Calu3 (cell line): ENCODE results near the gene RNF112. TPM values are rescaled to one million over a fixed set of nuclear protein-coding genes. Genes with fewer than 3 reads are reported as not detected.
"Not testable (repeated sequence)": the region's sequence is repeated elsewhere in the genome, so short reads cannot be mapped to it uniquely, and the experiment has no call there.

Experiments
- BruUV-seq: library from RNA; stranded (reverse); fragments of 400-500 nt; replicated peaks from 2 replicates; lab custom pipeline; 2021; lab: Mats Ljungman, UMichigan
- CTCF ChIA-PET: fragments of 300-600 bp; sonication (Branson Sonifier 250); formaldehyde crosslinking; loops from one replicate; lab custom pipeline; 2022; ENCODE audit warnings: antibody characterized with exemption; lab: Charles Lee
- DNase-seq: peaks from one replicate; pipeline ENCODE4 v3.0.0; 2022
- H3K27ac Mint-ChIP-seq: one replicate; pipeline ENCODE4 v1.8.0; 2022; ENCODE audit warnings: mixed read lengths; ENCODE audit not compliant: unreplicated experiment
- H3K27me3 Mint-ChIP-seq: one replicate; pipeline ENCODE4 v1.8.0; 2022; ENCODE audit warnings: mixed read lengths; ENCODE audit not compliant: unreplicated experiment
- H3K36me3 Mint-ChIP-seq: one replicate; pipeline ENCODE4 v1.8.0; 2022; ENCODE audit warnings: mild to moderate bottlenecking, moderate library complexity, mixed read lengths; ENCODE audit not compliant: insufficient read depth, unreplicated experiment
- H3K4me1 Mint-ChIP-seq: one replicate; pipeline ENCODE4 v1.8.0; 2022; ENCODE audit warnings: mild to moderate bottlenecking, low read depth, mixed read lengths; ENCODE audit not compliant: unreplicated experiment
- H3K4me3 Mint-ChIP-seq: one replicate; pipeline ENCODE4 v1.8.0; 2022; ENCODE audit warnings: mild to moderate bottlenecking, low read depth, moderate library complexity, mixed read lengths; ENCODE audit not compliant: unreplicated experiment
- H3K9me3 Mint-ChIP-seq: one replicate; pipeline ENCODE4 v1.8.0; 2022; ENCODE audit warnings: low read depth, mixed read lengths; ENCODE audit not compliant: unreplicated experiment
- intact Hi-C: fragments of 100-400 bp; cut with micrococcal nuclease; formaldehyde crosslinking; loops from one replicate; pipeline ENCODE4 v1.10.0; 2022; ENCODE audit not compliant: unreplicated experiment
- total RNA-seq: library from RNA; stranded (reverse); gene quantifications from 2 replicates; pipeline ENCODE4 v1.2.3, GENCODE V29; 2022
- TF ChIP-seq, protein P1 (sequence below): fragments of 200-600 bp; IDR thresholded peaks from one replicate; pipeline ENCODE4 v1.8.0; 2022; ENCODE audit warnings: antibody characterized with exemption; ENCODE audit not compliant: unreplicated experiment

The RNF112 gene
- total RNA-seq, 1 experiment from 2014 or later: 1.3 TPM

DNA sequence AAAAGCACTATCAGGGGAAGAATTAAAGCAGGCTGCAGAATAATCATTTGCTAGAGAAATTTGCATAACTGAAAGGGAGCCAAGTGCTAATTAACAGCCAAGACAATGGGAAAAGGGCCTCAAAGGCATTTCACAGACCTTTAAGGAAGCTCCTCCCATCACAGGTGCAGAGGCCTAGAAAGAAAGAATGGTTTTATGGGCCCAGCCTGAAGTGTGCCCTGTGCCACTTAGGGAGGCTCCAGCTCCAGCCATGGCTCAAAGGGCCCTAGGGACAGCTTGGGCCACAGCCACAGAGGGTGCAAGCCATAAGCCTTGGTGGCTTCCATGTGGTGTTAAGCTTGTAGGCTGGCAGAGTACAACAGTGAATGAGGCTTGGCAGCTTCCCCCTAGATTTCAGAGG lies 50.1 kb downstream of the RNF112 start:
- no peak for DNase-seq
- Mint-ChIP-seq H3K4me3 (no peak overlapping the region), H3K27ac (no peak overlapping the region), H3K27me3 (peaks cover 29% of the 10 kb centered on the region), H3K36me3 (no peaks in the 10 kb centered on the region), H3K4me1 (no peaks in the 10 kb centered on the region), H3K9me3 (no peaks in the 10 kb centered on the region)
- CTCF ChIA-PET: no interaction called here
- TF ChIP-seq, protein P1, sequence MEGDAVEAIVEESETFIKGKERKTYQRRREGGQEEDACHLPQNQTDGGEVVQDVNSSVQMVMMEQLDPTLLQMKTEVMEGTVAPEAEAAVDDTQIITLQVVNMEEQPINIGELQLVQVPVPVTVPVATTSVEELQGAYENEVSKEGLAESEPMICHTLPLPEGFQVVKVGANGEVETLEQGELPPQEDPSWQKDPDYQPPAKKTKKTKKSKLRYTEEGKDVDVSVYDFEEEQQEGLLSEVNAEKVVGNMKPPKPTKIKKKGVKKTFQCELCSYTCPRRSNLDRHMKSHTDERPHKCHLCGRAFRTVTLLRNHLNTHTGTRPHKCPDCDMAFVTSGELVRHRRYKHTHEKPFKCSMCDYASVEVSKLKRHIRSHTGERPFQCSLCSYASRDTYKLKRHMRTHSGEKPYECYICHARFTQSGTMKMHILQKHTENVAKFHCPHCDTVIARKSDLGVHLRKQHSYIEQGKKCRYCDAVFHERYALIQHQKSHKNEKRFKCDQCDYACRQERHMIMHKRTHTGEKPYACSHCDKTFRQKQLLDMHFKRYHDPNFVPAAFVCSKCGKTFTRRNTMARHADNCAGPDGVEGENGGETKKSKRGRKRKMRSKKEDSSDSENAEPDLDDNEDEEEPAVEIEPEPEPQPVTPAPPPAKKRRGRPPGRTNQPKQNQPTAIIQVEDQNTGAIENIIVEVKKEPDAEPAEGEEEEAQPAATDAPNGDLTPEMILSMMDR: no peak
- BruUV-seq: no TSS peak
- intact Hi-C loops: no loop called here

DNA sequence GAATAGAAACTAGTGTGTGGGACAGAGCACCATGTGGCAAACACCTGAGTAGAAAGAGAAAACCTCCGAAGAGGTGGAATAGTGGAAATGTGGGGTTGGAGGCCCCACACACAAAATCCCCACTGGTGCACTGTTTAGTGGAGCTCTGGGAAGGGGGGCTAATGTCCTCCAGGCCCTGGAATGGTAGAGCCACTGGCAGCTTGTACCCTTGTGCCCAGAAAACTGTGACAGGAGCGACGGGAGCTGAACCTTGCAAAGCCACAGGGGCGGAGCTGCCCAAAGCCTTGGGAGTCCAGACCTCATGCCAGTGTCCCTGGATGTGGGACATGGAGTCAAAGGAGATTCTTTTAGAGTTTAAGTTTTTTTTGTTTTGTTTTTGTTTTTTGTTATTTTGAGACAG lies 50.6 kb downstream of the RNF112 start:
- peaks cover 24% of the 10 kb centered on the region for H3K27me3 Mint-ChIP-seq
- H3K4me3 Mint-ChIP-seq: no peak overlapping the region
- H3K9me3 Mint-ChIP-seq: no peaks in the 10 kb centered on the region
- intact Hi-C loops: no loop called here
- no peaks in the 10 kb centered on the region for H3K36me3 Mint-ChIP-seq
- no peak overlapping the region for H3K27ac Mint-ChIP-seq
- CTCF ChIA-PET: no interaction called here
- TF ChIP-seq, protein P1: no peak
- no peaks in the 10 kb centered on the region for H3K4me1 Mint-ChIP-seq
- no TSS peak for BruUV-seq
- no peak for DNase-seq

DNA sequence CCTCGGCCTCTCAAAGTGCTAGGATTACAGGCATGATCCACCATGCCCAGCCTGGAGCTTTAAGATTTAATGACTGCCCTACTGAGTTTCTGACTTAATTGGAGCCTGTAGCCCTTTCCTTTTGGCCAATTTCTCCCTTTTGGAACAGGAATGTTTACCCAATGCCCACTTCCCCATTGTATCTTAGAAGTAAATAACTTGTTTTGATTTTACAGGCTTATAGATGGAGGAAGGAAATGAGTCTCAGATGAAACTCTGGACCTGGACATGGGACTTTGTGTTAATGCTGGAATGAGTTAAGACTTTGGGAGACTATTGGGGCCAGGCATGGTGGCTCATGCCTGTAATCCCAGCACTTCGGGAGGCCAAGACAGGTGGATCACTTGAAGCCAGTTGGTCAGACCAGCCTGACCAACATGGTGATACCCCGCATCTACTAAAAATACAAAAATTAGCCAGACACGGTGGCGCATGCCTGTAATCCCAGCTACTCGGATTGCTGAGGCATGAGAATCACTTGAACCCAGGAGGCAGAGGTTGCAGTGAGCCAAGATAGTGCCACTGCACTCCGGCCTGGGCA lies 51.5 kb downstream of the RNF112 start:
- BruUV-seq, DNase-seq, H3K9me3 Mint-ChIP-seq, H3K36me3 Mint-ChIP-seq, H3K4me3 Mint-ChIP-seq, intact Hi-C loops, CTCF ChIA-PET, H3K27ac Mint-ChIP-seq, H3K4me1 Mint-ChIP-seq: not testable (repeated sequence)
- peaks cover 22% of the 10 kb centered on the region for H3K27me3 Mint-ChIP-seq

DNA sequence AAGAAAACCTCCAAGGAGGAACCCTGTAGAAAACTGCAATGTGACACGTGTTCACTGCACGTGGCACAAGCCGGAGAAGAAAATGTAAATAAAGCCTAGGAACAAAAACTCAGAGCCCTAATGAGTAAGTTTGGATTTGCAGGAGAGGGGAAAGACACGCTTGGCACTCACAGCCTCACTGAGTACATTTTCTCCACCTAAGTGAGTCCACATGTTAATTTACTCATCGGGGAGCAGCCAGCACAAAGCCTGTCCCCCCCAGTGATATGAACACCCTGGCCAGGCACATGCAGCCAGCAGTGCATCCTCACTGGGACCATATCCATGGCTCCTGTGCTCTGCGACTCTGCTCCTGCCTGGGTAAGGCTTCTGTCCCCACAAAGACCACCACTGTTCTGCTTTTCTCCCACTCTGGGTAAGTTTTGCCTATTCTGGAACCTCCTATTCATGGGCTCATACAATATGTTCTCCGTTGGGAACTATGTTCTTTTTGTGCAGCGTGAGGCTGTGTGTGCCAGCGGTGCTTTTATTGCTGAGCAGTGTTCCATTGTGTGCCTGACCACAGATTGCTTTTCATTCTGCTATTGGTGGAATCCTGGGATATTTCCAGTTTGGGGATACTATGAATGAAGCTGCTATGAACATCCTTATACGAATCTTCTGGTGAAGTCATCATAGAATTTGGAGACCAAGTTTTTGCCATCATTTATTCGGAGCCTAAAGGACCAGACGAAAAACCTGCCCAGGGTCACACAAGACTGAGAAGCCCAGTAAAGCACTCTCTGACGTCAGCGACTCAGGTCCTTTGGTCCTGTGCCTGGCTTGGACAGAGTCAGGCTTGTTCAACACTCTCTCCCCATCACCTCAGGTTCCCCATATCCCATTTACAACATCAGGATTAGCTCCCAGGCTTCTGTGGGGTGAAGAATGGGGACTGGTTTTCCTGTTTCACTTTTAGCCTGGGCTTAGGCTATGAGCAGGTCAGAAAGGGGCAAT lies 53.3 kb downstream of the RNF112 start:
- intact Hi-C loops: no loop called here
- Mint-ChIP-seq H3K9me3 (no peaks in the 10 kb centered on the region), H3K4me1 (no peaks in the 10 kb centered on the region), H3K27me3 (peaks cover 6% of the 10 kb centered on the region), H3K36me3 (no peaks in the 10 kb centered on the region), H3K27ac (no peak overlapping the region), H3K4me3 (no peak overlapping the region)
- DNase-seq: no peak
- no TSS peak for BruUV-seq
- TF ChIP-seq, protein P1: no peak
- CTCF ChIA-PET: no interaction called here

Other genes starting within 250 kb of the RNF112 start
- gene EPN2, start 173.9 kb upstream of the RNF112 start, total RNA-seq: 31.3 and 31.6 TPM in 2 replicates
- 14.1 and 15.6 TPM in 2 replicates for gene B9D1, start 48.5 kb upstream of the RNF112 start, total RNA-seq
- 15.0 and 19.3 TPM in 2 replicates for gene MAPK7, start 32.7 kb upstream of the RNF112 start, total RNA-seq
- not detected in 2 replicates for gene MFAP4, start 24.0 kb upstream of the RNF112 start, total RNA-seq
- gene SLC47A1, start 122.6 kb downstream of the RNF112 start, total RNA-seq: not detected in 2 replicates
- 32.4 and 38.0 TPM in 2 replicates for gene ALDH3A2, start 237.5 kb downstream of the RNF112 start, total RNA-seq